ENCODE measurements around the gene CEP41. TPM values are rescaled to one million over a fixed set of nuclear protein-coding genes. Genes with fewer than 3 reads are reported as not detected.

CEP41 gene
- total RNA-seq, 1 experiment from 2014 or later, result 16.5 TPM

GRCh38 chr7:130352194-130353074 lies 88.4 kb downstream of the CEP41 start:
- DNase-seq (ENCODE audit: low read depth), result peak; percentile 66

- no peak for DNase-seq (ENCODE audit: low read depth)
Observed at GRCh38 chr7:130351791-130352090, 89.1 kb downstream of the CEP41 start.

DNA sequence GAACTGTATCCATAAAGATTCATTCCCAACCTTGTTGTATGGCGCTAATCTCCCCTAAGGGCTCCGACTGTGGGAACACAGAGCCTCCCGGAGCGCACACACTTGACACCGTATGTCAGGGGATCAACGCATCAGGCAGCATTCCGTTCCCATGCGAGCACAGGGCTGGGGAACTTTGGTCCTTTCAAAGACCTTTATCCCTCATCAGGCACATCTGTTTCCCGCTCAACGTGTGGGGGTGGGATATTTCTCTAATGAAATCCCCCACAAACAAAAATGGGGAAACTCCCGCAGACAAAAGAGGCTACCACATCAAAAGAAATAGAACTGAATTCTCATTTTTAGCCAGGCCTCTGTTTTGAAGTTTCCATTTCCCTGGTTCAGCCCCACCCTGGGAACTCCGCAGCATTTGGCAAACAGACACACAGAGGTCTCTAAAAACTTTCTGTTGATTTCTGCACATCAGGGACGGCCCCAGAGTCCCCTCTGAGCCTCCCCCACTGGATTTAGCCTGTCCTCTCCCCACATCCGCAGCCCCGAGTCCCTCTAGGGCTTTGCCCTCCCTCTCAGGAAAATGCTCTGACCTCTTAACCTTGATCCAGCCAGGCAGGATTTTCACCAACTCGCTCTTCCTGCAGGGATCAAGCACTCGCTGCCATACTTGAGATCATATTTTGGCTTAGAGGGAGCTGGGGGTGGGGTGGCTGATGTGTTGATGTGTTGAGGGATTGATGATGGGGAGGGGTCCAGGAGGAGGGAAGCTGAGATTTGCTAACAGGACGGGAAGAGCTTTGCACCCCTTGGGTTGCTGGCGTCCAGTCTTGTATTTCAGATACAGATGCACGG lies 89.6 kb downstream of the CEP41 start:
- DNase-seq (ENCODE audit: low read depth), result no peak

- DNase-seq (ENCODE audit: low read depth), result no peak
Observed at GRCh38 chr7:130349911-130350782, 90.7 kb downstream of the CEP41 start.

DNA sequence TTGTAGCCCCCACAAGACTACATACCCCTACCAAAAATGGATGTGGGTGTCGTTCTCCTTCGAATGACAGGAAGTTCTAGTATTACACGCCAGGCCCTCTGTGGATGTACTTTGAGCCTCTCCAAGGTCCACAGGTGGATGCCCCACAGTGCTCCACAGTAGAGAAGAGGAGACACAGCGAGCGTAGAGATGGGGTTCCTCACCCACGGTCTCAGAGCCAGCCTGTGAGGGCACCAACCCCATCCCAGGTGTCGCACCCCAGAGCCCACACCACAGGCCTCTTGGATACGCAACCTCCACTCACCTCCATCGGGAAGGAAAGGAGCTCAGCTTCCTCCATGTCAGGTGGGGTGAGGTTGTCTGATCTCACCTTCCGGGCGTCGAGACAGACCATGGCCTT lies 93.9 kb downstream of the CEP41 start:
- no peak for DNase-seq (ENCODE audit: low read depth)

DNA sequence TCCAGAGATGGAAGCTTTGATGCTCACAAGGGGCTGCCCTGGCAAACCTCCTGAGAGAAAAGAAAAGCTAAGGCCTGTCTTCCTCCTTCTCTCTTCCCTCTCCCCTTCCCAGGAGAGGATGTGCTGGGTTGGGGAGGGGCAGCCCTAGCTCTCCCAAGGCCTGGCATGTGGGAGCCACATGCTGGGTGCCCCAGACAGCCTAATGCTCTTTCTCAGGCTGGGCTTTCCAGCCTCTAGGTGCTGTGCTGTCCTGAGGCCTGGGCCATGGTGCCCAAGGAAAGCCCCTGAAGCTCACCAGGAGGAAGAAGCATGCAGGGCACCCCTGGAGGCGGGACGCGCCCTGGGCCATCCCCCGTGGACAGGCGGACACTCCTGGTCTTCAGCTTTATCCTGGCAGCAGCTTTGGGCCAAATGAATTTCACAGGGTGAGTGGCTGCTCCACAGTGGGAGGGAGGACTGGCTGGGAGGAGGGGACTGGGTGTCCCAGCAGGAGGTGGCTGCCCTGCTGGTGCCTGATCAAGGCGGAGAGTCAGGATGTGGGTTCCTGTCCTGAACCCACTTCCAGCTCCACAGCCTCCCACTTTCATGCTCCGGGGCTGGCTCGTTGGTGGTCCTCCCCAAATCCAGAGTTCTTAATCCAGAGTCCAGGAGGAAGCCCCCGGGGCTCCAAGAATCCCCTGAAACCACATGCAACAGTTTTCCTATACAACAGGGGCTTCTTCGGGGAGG lies 94.5 kb downstream of the CEP41 start:
- DNase-seq (ENCODE audit: low read depth), result no peak

DNA sequence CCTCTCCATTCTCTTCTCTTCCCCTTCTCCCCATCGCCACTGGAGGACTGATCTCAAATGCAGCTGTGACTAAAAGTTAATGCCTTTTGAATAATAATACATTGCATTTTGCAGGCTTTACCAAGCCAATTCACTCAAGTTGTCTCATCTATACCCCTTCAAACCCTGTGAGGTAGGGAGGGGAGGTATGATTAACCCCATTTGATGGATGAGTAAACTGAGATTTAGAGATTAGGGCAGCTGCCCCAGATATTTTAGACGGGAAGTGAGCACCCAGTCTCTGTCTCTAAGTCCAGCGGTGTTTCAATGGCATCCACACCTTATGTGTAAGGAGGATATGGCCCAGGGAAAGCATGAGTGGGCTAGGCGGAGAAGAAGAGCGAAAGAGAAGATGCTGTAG lies 95.1 kb downstream of the CEP41 start:
- DNase-seq (ENCODE audit: low read depth), result no peak

GRCh38 chr7:130345136-130345535 lies 95.7 kb downstream of the CEP41 start:
- no peak for DNase-seq (ENCODE audit: low read depth)

- DNase-seq (ENCODE audit: low read depth), result no peak
Observed at GRCh38 chr7:130344271-130344866, 96.4 kb downstream of the CEP41 start, which contains the start of gene CPA5. Gene CPA5, plus strand, starts transcription at chr7:130344816. Its CDS starts 1,670 bp downstream, at chr7:130346486.

Small RNA genes lying within 50 kb of the gene (small RNA-seq; reads per million reads assigned to genes)
- not detected for gene RF02148
- gene RF02149, result not detected
- not detected for gene RF02150

Other genes starting within 250 kb of the CEP41 start
- 16.6 and 18.2 TPM in 2 replicates for gene TMEM209, start 235.6 kb downstream of the CEP41 start, total RNA-seq (2014; rRNA removed; shearing (Covaris generic))
- gene SSMEM1, start 233.2 kb downstream of the CEP41 start, total RNA-seq (2014; rRNA removed; shearing (Covaris generic)), result not detected in 2 replicates
- not detected in 2 replicates for gene CPA2, start 174.2 kb downstream of the CEP41 start, total RNA-seq (2014; rRNA removed; shearing (Covaris generic))
- 25.9 and 29.9 TPM in 2 replicates for gene CPA4, start 147.9 kb downstream of the CEP41 start, total RNA-seq (2014; rRNA removed; shearing (Covaris generic))
- gene CPA5, start 96.2 kb downstream of the CEP41 start, total RNA-seq (2014; rRNA removed; shearing (Covaris generic)), result not detected in 2 replicates
- not detected in 2 replicates for gene CPA1, start 60.5 kb downstream of the CEP41 start, total RNA-seq (2014; rRNA removed; shearing (Covaris generic))
- gene MEST, start 51.1 kb upstream of the CEP41 start, total RNA-seq (2014; rRNA removed; shearing (Covaris generic)), result 0.21 and 0.30 TPM in 2 replicates
- gene COPG2, start 227.7 kb upstream of the CEP41 start, total RNA-seq (2014; rRNA removed; shearing (Covaris generic)), result 11.1 and 15.3 TPM in 2 replicates
- gene TSGA13, start 245.5 kb upstream of the CEP41 start, total RNA-seq (2014; rRNA removed; shearing (Covaris generic)), result not detected in 2 replicates

All from HT1080 (cell line).